GM21381 (cell line): ENCODE measurements around the gene ZNF282.

Source experiments
- ATAC-seq: cut with Tn5 transposase; IDR thresholded peaks from one replicate; pipeline ENCODE4 v1.9.1; 2021; ENCODE audit warnings: mild to moderate bottlenecking, moderate library complexity; ENCODE audit not compliant: unreplicated experiment

Gene ZNF282

GRCh38 chr7:149195180-149196150, at the start of gene ZNF282:
ZNF282 (plus strand) TSS chr7:149195546; CDS start chr7:149195590, 44 bp downstream.
- ATAC-seq, result peak; percentile 87

DNA sequence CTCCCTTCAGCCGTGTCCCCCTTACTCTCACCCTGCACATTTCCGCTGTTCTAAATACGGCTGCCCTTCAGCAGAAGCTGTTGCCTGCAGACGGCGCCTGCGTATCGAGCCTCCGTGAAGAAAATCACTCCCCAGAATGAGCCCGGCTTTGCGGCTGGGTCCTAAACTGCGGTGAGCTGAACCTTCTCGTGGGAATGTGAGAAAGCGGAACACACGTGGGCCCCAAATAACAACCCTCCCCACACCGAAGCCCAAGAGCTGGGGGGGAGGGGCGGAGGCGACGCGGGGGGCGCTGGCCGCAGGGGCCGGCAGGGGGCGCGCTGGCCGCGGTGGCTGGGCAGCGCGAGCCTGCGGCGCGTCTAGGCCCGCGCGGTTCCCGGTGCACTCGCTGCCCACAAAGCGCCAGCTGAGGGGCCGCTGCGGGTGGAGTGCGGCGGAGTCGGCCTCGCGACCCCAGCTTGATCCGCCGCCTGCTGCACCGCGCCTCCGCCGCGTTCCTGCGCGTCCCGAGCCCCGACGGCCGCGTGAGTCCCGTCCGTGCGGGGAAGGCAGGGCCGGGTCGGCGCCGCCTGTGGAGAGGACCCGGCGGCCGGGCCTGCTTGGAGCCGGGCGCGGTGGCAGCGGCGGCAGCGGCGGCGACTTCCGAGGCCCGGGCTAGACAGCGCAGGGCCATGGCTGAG, 48.1 kb upstream of the ZNF282 start, which contains the start of gene ZNF398:
TSS of gene ZNF398 (plus strand) at position 382 of the 680 bp plus-strand sequence. CDS start at position 672, 290 bp downstream.
- ATAC-seq, result peak; percentile 75

GRCh38 chr7:149147752-149148653, 47.3 kb upstream of the ZNF282 start:
- ATAC-seq, result peak; percentile 30

DNA sequence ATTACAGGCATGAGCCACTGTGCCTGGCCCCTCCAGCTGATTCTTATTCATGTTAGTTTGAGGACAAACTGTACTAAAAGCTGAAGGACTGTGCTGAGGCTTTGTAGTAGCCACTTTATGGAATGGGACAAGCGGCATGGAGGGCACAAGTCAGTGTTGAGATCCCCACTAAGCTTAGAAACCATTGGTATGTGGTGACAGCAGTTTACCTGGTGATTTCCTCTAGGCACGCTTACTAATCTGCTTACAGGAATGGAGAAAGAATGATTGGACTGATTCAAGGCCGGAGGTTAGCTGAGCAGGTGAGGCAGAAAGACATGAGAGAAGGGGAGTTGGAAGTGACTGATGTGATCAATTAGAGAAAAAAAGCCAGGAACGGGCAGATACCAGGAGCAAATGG, 44.4 kb upstream of the ZNF282 start:
- ATAC-seq, result no peak

DNA sequence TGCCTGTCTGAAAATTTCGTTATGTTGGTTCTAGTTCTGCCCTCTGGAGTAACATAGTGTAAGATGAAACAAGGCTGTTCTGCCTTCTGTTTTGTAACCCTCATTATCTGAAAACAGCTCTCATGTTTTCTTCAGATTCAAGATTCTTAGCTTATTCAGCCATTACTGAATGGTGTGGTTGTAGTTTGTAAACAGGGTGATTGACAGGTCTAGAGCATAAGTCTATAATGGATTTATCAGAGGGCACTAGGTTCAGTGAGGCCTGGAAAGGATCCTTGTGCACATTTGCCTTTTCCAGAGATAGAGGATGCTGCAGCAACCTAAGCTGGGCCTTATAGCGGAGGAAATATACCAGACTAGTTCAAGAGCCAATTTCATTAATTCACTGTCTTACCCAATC, 42.0 kb upstream of the ZNF282 start:
- no peak for ATAC-seq

GRCh38 chr7:149154056-149154455, 41.3 kb upstream of the ZNF282 start:
- no peak for ATAC-seq

GRCh38 chr7:149156898-149157297, 38.4 kb upstream of the ZNF282 start:
- no peak for ATAC-seq

DNA sequence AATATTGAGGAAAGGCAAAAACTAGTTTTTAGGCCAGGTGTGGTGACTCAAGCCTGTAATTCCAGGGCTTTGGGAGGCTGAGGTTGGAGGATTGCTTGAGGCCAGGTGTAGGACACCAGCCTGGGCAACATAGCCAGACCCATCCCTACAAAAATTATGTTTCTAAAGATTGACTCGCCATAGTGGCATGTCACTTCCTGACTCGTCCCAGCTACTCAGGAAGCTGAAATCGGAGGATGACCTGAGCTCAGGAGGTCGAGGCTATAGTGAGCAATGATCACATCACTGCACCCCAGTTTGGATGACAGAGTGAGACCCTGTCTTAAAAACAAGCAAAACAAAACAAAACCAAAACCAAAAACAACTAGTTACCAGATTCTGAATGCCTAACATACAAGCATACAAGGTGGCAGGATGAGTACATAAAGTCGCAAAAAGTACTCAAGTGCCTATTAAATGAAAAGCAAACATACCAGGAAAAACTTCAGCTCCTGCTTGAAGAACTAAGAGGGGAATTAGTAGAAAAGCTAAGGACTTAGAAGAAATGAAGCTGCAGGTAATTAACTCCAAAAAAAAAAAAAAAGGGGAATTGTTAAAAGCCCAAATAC, 34.0 kb upstream of the ZNF282 start:
- no peak for ATAC-seq

- ATAC-seq, result no peak
Measured at GRCh38 chr7:149166142-149166541, 29.2 kb upstream of the ZNF282 start.

DNA sequence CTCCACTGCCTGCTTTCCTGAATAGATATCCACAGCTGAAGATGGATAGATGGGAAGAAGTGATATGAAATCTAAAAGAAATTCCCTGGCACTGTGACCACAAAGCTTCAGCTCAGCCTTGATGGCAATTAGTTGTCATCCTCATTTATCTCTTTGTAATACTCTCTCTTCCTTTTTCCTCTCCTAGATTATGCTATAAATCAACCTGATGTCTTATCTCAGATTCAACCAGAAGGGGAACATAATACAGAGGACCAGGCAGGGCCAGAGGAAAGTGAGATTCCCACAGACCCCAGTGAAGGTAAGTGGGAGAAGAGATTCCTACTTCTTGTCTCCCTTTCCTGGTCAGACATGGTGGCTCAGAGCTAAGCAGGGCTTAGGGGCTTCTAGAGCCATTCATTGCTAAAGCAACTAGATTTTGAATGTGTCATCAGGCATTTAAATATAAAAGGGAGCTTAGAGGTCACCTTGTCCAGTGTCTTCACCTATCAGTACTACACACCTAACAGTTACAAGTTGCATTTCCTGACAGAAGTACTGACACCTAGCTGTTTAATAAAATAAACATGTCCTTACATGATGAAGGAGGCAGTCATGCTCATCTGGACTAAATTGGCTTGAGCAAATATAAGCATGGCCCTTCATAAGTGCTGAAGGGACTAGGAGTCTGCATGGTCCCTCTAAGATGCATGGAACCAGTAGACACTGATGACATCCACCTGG, 28.6 kb upstream of the ZNF282 start:
- ATAC-seq, result no peak

GRCh38 chr7:149171892-149172533, 23.3 kb upstream of the ZNF282 start:
- no peak for ATAC-seq

- no peak for ATAC-seq
Measured at GRCh38 chr7:149172534-149172920, 22.8 kb upstream of the ZNF282 start.

DNA sequence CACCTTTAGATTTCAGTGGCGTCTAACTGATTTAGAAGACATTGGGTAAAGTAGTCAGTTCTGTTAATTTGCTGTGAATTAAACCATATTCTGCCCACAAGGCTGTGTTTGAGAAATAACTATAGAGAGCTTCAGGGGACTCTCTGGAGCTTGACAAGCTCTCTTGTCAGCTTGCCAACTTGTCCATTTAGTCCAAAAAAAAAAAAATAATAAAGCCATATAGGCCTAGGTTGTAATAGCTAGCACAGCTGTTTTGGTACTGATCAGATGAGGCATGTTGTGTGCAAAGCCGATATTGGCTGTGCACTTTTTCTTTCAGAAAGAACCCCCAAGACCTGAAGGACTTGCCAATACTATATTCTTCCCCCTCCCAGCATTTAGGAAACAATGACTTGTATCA, 20.2 kb upstream of the ZNF282 start:
- ATAC-seq, result no peak

- no peak for ATAC-seq
Measured at GRCh38 chr7:149179241-149179640, 16.1 kb upstream of the ZNF282 start.

DNA sequence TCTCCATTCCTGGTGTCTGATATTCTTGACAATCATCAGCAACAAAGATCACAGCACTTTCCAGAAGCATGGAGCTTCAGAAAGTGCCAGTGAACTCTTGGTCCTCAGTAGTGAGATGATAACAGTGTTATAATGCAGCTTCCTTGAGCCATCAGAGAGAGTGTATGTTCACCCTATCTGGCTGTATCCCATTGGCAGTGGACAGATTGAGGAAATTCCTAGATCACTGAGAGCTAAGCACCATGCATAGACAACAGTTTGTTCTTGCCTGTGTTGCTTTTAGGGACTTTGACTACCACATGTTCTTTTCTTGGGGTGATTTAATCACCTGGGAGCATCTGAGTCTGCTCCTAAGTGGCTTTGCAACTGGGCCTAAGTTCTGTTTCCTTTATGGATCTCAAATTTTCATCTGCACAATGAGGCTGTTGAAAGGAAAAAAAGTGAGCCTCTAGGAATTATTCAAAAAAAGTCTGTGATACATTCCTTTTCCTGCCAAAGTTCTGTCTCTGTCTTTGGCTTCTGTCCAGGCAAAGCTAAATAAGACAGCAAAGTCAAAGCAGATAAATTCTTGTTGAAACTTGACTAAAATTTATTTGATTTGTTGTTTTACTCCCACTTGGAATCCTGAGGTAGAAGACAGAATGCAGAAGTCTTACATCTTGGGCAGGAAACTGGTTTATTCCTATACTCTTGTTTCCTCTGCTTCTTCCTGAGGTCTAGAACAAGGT, 14.5 kb upstream of the ZNF282 start:
- no peak for ATAC-seq

GRCh38 chr7:149181450-149181790, 13.9 kb upstream of the ZNF282 start:
- no peak for ATAC-seq

DNA sequence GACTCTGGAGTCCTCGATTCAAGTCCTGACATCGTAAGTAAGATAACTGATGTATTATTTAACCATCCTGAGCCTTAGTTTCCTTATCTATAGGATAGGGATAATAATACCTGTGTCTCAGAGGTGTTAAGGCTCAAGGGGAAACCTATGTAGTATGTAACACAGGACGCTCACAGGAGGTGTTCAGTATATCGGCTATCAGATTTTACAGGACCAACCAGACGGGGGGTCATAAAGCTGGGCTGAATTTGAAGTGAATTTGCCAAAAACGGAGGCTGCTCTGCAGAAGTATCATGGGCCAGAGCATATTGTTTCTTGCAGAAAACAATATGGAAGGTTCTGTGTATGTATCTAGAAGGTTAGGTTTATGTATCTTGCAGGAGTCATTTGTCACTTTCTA, 11.1 kb upstream of the ZNF282 start:
- ATAC-seq, result no peak

DNA sequence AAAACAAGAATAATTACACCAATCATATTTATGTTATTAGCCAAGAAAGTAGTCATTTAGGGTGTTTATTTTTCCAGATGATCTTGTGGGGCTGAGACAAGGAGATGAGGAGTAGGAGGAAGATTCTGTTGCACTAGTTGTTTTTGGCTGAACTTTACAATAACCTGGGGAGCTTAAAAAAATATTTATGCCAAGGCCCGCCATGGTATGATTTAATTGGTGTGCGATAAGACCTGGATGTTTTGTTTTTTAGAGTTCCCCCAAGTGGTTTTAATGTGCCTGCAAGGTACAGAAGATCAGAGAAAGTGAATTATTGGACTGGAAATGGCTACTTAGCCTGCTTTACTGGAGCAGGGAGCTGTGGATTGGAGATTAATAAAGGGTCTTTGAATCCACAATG, 7.1 kb upstream of the ZNF282 start:
- ATAC-seq, result no peak
